GM19467 (cell line): ENCODE measurements around the gene IL17C.
A peak's percentile ranks its signal among the peaks of the same experiment; 100 is the strongest.
"Not testable (repeated sequence)": the region's sequence is repeated elsewhere in the genome, so short reads cannot be mapped to it uniquely, and the experiment has no call there.

Experiments
- ATAC-seq: cut with Tn5 transposase; IDR thresholded peaks from one replicate; pipeline ENCODE4 v1.9.1; 2021; ENCODE audit warnings: mild to moderate bottlenecking, moderate library complexity; ENCODE audit not compliant: unreplicated experiment

Gene IL17C

DNA sequence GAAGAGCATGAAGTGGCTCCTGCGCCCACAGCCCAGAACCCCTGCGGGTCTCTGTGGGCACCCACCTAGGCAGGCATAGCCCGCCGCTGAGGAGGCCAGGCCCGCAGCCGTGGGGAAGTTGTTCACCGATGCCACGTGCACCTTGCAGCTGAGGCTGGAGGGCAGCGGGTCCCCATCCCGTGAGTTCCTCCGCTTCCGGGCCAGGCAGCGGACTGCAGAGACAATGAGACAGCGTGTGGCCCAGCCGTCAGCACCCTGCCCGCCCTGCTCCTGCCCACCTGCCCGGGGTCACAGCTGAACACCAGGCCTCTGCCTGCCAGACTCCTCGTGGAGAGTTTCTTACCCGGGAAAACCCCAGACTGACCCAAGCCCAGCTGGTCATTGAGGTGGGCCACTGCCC, 19.0 kb downstream of the IL17C start:
- no peak for ATAC-seq

DNA sequence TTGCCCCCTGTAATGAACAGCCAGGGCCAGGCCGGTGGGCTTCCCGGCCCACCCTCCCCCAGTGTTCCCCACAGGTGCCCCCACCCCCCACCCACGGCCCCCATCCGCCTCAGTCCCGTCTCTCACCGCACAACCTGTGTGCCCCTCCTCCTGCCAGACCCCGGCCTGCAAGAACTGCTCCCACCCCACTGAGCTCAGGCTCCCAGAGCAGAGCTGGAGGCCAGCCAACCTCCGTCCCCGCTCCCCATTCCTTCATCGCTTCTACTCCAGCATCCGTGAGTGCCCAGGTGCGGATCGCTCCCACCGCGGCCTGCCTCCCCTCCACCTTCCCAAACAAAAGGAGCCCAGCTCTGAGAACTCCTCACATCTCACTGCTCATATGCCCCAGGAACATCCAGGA, 20.3 kb downstream of the IL17C start:
- ATAC-seq = no peak

DNA sequence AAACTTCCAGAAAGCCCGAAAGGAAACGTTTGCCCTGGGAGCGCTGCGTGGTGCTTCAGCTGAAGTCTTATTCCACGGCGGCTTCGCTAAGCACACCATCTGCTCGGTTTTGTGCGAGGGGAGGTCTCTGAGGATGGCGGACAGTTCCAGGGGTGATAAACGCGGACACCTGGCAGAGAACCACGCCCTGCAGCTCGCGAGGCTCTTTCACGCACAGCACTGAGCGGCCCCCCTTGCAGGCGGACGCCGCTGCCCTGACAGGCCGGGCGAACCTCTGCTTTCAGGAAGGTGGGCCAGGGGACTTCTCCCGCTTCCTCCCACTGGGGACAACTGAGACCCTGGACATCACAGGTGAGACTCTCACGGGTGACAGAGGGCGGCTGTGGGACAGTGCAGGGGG, 20.8 kb downstream of the IL17C start:
- ATAC-seq = no peak

DNA sequence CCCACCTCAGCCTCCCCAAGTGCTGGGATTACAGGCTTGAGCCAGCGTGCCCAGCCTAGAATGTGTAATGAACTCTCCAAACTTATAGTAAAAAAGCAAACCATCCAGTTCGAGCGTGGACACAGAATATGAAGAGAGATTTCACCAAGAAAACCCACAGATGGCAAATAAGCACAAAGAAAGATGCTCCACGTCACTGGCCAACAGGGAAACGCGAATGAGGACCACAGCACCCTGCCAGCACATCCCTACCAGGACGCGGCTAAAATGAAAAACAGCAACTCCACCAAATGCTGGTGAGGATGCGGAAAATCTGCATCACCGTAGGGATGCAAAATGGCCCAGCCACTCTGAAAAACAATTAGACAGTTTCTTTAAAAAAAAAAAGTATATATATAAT, 23.1 kb downstream of the IL17C start:
- no peak for ATAC-seq

DNA sequence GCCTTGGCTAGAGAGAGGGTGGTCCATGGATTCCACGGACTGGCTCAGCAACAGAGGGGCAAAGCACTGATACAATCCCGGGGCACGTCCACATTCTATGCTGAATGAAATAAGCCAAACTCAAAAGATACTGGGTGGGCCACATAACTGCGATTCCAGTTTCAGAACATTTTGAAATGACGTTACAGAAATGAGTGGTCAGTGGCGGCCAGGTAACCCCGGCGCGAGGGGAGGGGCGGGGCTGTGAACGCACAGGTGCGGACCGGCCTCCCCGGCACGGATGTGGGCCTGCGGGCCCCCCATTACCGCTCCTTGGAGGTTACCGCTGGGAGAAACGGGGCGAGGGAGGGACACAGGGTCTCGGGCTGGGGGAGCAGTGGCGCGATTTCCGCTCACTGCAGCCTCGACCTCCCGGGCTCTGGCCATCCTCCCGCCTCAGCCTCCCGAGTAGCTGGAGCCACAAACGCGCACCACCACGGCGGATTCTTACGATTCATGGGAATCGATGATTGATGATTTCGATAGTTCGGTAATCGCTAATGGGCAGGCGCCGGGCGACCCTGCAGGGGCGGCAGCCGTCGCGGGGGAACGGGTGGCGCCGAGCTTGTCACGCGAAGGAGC, 24.0 kb downstream of the IL17C start:
- no peak for ATAC-seq

DNA sequence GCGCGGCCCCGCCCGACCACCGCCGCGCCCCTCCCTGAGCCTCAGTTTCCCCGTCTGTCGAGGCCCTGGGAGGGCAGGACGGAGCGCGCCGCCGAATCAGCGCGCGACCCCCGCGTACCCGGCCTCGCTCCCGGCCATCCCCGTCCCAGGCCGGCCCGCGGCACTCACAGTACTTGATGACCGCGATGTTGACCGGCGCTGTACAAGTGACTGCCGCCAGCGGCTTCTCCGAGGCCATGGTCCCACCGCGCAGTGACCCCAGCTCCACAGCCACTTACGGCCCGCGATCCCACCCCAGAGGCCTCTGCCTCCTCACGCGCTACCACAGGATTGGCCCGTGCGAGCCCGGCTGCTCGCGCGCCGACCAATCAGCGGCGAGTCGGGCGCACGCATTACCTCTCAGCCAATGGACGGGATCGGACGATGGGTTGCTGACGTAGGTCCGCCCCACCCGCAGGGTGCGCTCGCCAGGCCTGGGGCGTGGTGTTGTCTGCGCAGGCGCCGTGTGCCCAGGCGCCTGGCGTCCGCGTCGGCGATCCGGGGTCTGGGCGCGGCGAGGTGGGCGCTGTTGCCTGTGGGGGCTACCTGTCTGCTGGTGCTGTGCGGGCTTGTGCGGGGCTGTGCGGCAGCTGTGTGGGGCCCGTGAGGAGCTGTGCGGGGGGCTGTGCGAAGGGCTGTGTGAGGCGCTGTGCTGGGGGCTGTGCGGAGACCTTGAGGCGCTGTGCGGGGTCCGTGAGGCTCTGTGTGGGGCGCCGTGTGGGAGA, 24.7 kb downstream of the IL17C start, which contains the start of gene MVD:
Gene MVD, minus strand, starts transcription at position 249 of the 764 bp plus-strand sequence. Its CDS starts 11 bp downstream, at position 238.
- ATAC-seq = peak; percentile 93

DNA sequence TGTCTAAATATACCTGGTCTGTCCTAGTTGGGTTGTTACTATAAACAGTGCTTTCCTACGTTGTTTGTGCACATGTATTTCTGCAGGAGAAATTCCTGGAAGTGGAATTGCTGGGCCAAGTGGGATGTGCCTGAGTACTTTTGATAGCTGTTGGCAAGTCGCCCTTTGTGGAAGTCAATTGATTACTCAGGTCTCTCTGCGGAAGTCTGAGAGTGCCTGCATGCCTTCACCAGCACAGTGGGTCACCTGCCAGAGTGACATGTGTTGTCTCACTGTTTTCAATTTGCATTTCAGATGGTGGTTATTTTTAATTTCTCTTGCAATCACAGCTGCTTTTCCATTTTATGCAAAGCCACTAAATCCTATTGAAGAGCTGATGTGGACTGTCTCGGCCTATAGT, 26.8 kb downstream of the IL17C start:
- no peak for ATAC-seq

DNA sequence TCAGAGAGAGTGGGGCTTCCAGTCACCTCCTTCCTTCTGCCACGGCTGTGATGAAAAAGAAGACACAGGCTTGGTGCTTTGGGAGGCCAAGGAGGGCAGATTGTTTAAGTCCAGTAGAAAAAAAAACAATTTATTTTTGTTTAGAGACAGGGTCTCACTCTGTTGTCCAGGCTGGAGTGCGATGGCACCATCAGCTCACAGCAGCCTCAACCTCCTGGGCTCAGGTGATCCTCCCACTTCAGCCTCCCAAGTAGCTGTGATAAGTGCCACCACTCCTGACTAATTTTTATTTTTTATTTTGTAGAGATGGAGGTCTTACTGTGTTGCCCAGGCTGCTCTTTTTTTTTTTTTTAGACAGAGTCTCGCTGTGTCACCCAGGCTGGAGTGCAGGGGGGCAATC, 27.2 kb downstream of the IL17C start:
- ATAC-seq = no peak

DNA sequence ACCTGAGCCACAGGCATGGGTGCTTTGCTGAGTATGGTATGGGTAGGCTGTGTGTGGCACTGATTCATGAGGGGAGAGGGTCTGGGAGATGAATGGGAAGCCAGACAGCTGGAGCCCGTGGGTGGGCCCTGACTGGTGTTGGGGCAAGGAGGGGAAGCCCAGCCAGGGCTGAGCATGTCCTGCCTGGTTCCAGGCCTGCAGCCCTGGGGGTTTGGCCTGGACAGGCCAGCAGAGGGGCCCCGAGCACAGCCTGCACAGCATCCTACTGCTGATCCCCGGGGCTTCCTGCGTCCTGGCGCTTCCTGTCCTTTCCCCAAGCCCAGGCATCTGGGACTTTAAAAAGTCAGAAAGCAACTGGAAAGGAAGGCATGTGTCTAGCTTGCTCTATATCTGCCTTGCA, 29.1 kb downstream of the IL17C start:
- no peak for ATAC-seq

DNA sequence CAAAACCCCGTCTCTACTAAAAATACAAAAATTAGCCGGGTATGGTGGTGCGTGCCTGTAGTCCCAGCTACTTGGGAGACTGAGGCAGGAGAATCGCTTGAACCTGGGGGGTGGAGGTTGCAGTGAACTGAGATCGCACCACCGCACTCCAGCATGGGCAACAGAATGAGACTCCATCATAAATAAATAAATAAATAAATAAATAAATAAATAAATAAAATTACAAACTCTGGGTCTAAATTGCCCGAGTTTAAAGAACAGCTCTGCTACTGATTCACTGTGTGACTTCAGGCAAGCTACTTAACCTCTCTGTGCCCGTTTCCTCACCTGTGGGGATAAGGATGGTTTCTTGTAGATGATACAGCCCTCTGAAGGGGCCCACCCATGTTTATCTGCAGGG, 31.1 kb downstream of the IL17C start:
- ATAC-seq = not testable (repeated sequence)

DNA sequence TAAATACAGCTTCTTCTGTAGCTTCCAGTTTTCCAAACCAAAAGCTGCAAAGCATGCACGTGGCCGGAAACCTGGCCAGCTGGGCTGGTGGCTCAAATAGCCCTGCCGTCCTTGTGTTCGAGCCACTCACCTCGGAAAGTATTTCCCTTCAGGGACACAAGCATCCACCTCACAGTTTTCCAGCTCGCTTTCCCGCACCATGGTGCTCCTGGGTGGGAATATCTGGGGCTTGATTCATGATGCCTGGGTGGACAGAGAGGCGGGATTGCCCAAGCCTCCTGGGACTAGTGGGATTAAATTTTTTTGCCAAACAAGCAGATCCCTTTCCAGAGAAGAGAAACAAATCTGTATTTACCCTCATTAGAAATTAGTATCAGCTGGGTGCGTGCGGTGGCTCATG, 31.6 kb downstream of the IL17C start:
- ATAC-seq = no peak

DNA sequence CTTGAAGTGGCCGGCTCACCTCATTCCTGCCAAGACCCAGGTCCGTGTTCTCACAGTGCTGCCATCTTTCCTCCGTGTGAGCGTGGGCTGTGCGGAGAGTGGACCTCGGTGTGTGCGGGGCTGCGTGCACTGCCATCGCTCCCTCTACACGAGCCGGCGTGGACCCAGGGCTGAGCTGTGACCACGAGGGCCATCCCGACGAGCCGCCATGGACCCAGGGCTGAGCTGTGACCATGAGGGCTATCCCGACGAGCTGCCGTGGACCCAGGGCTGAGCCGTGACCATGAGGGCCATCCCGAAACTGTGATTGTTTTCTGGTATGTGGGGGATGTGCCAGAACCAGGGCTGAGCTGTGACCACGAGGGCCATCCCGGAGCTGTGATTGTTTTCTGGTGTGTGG, 33.4 kb downstream of the IL17C start:
- ATAC-seq = no peak

DNA sequence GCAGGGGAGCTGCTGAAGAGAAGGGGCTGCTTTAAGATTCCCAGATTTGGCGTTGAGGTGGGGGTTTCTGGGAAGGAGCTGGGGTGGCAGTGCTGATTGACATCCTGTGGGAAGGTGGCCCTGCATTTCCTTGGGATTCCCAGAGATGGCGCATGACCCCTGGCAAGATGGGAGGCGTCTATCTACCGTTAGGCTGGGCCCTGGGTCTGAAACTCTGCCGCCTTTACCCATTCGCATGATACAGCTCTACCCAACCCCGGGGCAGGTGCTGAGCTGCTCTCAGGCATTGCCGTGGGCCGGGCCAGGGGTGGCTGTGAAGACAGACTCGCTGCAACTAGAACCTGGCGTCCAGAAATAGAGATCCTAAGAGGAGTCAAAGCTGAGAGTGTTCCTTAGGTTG, 34.4 kb downstream of the IL17C start:
- ATAC-seq = no peak

DNA sequence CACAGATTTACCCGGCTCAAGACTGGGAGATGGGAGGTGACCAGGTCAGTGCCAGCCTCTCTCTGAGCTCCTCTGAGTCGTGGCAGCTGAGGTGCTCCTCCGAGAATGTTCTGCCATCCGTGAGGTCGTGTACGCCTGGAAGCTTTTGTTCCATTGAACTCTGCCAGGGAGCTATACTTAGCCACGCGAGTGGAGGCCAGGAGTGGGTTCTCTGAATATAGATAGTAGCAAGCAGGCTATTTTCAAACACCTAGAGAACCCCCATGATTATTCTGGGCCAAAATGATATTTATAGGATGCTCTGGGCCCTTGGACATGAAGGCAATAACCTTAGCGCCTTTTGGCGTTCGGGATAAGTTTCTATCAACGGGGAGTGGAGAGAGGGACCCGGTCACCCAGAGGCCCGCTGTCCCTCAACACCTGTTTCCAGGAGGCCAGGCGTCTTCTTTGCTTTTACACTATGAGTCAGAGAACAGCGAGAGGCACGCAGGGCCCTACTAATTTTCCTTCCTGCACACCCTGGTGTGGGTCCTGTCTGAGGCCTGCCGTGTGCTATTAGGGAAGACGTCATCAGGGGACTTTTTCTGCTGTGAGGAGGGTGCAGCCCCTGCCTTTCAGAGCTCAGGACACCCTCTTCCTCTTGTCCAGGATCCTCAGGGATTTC, 35.5 kb downstream of the IL17C start:
- no peak for ATAC-seq

DNA sequence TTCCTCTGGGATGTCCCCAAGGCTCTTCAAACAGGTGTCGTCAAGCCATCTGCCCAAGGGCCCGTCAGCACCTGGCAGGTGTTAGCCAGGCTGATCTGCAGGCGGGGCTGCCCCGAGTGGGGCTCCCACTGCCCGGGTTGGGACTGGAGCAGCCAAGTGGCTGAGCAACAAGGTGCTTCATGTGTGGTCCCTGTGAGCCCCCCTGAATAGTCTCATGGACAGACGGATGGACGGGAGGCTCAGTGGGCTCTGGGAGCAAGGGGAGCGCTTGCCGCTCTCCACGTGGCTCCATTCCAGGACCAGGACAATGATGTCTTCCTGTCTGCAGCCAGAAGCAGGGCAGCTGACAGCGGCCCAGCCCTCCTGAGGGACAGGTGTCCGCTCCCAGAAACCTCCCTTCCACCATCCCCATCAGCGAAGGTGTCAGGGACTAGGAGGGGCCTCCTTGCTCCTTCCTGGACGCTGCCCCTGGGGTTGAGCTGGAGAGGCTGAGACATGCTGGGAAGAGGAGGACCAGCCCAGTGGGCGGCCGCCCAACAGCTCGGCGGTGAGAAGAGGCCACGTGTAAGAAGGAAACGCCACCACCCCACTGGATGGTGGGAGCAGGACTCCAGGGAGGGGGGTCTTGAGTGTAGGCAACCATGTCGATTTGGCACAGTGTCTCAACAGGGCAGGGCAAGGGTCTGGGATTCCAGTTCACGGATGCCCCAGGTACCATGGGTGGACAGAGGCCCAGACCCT, 38.3 kb downstream of the IL17C start:
- no peak for ATAC-seq

DNA sequence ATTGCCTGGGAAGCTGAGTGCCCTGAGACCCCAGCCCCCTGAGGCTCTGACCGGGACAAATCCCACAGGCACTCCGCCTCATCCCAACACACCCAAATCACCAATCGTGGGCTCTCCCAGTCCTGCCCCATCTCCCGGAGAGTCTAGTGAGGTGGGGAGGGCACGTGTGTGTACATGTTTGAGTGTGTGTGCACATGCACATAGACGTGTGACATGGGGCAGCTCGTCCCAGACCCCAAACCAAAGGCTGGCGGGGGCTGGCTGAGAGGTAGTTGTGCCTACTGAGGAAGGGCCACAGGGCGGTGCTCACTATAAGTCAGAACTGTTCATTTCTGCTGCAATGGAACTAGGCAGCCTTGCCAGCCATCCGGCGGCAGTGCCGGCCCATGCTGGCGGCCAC, 39.3 kb downstream of the IL17C start:
- ATAC-seq = no peak

DNA sequence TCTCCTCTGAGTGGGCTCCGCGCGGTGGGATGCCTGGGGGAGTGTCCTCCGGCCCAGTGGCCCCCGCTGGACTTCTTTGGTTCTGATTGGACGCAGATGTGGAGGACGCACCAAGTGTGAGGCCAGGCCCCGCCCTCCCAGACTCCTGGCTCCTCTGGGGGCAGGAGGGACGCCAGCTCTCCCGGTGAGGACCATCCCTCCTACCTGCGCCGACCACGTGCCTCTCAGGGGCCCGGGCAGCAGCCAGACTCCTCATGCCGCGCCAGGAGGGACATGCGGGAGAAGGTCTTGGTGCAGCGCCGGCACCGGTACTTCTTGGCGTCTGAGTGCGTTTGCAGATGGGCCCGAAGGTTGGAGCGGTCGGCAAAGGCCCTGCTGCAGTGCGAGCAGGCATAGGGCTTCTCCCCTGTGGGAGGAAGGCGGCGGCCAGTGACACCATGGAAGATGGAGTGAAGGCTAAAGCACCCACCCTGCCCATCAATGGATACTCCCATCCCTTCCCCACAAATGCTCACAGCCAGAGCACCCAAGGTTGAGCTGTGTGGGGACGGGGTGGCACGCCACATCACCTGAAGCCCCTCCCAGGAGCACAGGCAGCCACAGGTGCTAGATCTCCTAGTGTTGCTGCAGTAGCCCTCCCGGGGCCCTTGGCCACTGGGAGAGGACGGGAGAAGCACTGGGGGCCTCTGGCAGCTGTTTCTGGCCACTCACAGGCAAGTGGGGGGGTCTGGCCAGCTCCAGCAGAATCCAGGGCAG, 40.0 kb downstream of the IL17C start:
- ATAC-seq = no peak

DNA sequence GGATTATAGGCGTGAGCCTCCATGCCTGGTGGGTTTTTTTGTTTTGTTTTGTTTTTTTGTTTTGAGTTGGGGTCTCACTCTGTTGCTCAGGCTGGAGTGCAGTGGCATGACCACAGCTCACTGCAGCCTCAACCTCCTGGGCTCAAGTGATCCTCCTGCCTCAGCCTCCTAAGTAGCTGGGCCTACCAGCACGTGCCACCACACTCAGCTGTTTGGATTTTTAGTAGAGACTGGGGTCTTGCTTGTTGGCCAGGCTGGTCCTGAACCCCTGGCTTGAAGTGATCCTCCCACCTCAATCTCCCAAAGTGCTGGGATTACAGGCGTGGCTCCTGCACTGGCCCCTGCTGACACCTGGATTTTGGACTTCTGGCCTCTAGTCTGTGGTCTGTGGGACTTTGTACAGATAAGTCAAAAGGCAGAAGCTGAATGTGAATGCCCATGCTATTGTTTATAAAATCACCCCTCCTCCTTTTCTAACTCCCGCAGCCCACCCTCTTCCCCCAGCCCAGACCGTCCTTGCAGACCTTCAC, 42.2 kb downstream of the IL17C start:
- no peak for ATAC-seq

DNA sequence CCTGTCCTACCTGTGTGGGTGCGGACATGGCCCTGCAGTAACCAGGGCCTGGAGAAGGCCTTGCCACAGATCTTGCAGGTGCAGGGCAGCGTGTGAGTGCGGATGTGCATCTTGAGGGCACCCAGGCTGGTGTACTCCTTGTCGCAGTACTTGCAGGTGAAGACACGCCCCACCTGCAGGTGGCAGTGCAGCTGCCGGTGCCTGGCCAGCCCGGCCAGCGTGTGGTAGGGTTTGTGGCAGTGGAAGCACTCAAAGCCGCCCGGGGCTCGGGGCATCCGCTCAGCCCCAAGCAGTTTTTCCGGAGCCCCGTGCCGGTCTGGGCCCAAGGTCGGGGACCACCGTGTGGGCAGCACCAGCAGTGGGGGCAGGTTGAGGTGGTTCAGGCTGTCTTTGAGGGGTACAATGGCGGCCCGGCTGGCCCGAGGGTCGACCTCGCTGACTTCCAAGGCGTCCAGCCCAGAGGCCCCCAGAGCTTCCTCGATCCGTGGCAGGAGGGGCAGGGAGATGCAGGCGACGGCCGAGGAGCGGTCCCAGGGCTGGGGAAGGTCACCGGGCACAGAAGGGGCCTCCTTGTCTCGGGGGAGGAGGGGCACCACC, 42.8 kb downstream of the IL17C start:
- ATAC-seq = peak; percentile 2
